NCI-H2171 (cell line): ENCODE measurements around the gene NBPF1.
"Not testable (repeated sequence)": the region's sequence is repeated elsewhere in the genome, so short reads cannot be mapped to it uniquely, and the experiment has no call there.

ENCODE experiments used
- DNase-seq: peaks from one replicate; lab custom pipeline; 2025; lab: John Stamatoyannopoulos, UW

Gene NBPF1

DNA sequence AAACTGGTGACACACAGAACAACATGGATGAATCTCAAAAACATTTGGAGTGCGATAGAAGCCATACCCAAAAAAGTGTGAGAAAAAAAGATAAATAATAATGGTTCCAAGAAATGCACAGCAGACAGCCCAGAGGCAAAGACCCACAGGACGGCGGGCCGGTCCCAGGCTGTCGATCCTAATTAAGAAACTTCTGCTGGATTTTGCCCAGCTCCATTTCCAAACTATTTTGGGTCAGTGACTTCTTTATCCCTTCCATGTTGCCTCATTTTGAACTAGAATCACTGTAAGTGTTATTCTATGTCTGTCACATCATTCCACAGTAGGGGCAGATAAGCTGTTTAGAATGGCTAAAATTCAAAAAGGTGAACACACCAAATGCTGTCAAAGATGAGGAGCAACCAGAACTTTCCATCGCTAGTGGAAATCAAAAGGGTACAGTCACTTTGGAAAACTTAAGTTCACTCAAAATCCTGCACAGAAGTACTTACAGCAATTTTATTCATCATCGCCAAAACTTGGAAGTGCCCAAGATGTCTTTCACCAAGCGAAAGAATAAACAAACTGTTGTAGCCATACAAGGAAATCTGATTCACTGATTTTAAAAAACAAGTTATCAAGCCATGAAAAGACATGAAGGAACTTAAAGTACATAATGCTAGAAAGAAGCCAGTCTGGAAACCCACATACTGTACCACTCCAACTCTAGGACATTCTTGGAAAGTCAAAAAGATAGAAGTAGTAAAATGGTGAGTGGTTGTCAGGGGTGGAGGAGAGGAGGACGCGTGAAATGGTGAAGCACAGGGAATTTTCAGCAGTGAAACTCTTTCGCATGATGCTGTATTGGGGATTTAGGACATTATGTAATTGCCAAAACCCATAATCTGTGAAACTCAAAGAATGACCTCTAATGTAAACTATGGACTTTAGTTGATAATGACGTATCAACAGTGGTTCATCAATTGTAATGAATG, 7.5 kb downstream of the NBPF1 start:
- DNase-seq: no peak

DNA sequence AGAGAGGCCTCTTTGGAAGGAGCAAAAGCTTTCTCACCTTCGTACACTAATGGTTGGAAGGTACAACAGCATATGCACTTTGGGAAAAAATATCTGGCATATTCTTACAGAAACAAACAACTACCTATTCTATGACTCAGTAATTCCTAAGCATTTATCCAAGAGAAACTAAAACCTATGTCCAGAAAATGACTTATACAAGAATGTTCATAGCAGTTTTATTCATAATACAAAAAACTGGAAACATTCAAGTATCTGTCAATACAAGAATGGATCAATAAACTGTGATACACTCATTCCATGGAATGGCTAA, 8.2 kb downstream of the NBPF1 start:
- no peak for DNase-seq

DNA sequence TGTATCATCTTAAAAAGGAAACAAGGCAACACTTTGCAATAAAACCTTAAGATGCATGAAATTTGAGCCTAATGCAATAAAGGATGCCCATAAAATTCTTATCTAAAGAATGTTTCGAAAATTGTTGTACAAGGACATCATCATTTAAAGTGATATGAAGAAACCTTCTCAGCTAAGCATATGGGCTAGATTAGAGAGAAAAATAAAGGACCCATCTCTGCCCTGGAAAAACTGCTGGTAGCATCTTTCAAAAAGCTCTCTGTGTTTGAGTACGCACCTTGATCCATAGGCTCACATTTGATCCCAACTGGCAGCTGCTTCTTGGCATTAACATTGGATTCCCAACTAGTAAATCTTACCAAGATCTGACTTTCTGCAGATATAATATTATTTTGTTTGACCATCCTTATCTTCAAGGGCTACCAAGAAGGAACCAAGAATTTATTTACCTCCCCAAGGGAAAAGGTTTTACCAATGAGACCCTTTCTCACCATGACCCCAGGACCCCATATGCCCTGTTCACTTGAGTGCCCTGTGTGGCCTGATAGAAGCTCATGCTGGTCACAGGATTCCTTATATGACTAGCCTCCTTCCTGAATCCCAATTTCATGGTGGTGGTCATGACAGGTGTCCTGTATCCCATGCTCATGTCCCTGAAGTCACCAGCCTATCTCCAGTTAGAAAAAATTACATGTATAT, 8.7 kb downstream of the NBPF1 start:
- DNase-seq: not testable (repeated sequence)

DNA sequence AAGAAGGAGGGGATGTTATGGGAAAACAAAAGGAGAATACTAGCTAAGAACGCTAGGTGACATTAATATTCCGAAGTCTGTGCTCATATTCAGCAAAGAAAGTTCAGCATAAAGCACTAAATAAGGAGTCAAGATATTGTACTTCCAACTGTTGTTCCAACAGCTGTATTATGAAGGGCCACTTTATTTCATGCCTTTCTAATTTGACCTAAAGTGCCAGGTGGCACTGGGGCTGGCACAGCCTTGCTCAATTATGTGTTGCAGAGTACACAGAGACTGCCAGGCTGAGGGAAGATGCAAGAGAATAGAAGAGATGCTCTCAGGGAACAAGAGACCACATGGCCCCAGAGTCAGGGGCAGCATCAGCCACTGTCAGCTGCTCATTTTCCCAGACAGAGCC, 9.7 kb downstream of the NBPF1 start:
- not testable (repeated sequence) for DNase-seq

DNA sequence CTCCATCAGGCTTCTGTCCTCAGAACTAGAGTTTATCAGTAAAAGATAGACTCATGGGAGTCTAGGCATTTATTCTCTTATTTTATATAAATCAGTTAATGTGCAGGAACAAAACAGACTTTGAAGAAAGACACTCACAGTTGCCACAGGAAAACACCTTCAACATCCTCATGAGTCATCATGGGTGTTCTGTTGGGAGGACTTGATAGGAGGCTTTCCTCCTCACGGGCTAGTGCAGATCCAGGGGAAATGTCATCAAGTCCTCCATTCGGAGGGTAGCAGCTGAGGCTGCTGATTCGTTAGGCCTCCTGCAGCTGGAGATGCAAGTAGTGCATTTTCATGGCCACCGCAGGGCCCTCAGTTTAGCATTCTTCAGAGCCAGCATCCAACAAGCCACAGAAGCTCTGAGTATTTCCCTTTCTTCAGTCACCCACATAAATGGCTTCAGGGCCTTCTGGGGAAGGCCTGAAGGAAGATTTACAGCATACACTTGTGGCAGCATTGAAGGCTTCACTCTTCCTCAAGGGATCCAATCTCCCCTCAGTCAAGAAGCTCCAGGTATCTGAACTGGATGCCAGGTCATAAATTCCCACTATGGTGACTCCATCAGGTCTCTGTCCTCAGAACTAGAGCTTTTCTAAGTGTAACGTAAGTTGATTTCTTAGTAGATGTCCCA, 10.9 kb downstream of the NBPF1 start:
- not testable (repeated sequence) for DNase-seq

DNA sequence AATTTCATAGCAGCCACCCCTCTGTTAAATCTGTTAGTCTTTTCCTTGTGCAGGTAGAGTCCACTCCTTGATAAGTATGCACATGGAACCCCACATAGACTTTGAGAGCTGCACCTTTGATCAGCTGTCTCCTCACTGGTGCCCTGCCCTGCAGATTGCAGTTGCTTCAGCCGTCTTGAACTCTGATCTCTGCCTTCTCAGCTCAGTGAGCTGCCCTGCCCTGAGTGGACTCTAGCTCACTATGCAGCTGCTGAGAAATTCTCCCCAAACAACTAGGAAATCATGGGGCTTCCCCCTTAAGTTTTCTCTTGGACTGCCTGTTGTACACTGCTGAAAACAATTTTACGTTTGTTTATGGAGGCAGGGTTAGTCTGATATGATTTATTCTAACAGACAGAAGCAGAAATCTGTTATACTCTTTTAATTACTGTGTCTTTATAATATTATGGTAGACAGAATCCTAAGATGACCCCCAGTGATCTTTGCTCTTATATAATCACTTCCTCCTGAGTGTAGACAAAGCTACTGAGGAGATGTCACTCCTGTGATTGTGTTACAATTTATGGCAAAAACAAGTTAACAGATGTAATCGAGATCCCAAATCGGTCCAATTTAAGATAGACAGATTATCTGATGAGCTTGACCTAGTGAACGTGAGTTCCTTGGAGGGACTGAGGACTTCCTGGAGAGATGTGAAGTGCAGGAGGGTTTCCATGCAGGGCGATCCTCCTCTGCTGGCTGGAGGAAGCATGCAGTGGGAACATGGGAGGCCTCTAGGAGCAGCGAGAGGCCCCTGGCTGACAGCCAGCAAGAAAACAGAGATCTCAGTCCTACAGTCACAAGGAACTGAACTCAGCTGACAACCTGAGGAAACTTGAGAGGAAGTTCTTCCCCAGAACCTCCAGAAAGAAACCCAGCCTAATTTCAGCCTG, 12.2 kb downstream of the NBPF1 start:
- not testable (repeated sequence) for DNase-seq

DNA sequence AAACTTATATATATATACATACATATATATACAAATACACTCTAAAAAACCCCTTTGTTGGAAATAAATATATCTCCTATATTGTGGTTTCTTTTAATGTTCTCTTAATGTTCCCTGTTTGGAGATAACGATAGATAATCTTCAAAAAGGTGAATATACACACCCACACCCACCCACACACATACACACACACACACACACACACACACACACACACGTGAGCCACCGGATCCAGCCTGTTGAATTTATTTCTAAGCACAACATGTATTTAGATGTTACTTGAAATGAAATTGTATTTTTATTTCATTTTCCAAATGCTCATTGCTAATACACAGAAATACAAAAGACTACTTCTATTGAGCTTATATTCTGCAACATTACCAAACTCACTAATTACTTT, 14.0 kb downstream of the NBPF1 start:
- not testable (repeated sequence) for DNase-seq

DNA sequence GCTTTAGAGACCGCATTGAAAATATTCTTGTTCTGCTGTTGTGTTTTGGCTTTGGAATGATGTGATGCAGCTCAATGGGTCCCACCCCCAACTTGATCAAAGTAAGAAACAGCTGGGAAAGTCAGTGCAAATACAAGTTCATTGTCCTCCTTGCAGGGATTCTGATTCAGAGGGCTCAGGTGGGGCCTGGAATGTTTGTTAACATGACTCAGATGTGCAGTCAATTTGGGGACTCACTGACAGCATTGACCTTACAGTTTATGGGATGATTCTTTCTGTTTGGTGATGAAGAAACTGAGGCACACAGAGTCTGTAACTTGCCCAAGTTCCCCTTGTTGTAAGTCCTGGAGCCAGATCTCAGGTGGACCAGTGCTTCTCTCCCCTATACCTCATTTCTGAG, 18.1 kb downstream of the NBPF1 start:
- not testable (repeated sequence) for DNase-seq

DNA sequence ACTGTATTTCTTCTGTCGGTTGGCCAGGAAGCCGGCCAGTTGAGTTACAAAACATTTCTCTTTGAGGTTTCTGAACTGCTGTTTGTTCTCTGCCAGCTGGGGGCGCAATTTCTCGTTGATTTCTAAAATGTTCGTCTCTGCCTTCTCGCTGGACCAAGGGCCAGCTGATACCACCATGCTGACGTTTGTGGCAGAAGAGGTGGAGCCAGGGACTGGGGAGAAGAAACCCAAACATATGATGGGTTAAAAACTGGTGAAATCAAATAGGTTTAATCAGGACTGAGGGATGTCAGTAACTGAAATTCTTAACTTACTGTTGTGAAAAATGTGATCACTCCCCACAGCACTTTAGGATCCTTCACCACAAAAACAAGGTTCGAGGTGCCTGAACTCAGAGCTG, 21.5 kb downstream of the NBPF1 start:
- DNase-seq: not testable (repeated sequence)

DNA sequence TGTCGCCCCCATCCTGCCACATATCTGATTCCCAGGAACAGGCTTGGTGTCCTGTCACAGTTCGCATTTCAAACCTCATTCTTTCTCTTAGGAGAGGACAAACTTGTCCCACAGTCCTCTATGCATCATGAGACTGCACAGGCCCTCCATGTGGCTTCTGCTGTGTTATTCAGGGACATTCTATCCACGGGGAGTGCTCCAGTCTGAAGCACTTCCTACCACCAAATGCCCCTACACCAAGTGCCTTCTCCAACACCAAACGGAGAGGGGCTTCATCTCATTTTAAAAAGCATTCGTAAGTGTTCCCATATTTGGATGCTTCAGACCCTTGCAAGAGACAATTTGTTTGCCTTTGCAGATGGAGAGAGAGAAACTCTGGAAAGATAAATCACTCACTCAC, 25.3 kb downstream of the NBPF1 start:
- not testable (repeated sequence) for DNase-seq

DNA sequence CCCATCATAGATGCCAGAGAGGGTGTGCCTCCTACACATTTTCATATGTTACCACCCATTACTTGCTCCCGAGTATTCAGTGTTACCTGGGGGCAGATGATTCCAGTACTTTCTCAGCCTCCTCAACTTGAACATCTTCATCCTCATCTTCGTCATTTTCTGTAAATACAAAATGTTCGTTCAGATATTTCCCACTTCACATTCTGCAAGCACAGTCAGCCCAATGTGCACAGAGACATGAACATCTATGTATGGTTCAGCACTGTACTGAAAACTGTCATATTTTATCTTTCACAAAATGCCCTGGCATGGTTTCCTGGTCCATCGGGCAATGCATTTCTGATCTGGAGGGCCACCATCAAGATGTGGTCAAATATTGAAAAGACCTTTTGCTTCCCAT, 25.7 kb downstream of the NBPF1 start:
- not testable (repeated sequence) for DNase-seq

DNA sequence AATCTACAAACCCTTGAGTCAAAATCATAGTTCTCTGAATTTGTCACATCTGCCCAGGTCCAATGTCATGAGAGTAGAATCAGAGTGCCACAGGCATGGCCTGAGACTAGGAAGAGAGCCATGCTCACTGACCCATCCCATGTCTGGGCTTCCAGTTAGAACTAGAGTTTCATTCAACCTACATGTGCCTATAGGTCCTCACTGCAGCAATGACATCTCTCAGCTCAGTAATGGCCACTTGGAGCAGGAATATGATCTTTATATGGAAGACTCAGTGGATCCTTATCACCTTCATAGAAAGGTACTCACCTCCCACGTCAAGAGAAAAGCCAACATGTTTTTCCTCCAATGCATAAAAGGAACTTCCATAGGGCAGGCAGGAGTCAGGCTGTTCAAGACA, 48.0 kb downstream of the NBPF1 start:
- not testable (repeated sequence) for DNase-seq

DNA sequence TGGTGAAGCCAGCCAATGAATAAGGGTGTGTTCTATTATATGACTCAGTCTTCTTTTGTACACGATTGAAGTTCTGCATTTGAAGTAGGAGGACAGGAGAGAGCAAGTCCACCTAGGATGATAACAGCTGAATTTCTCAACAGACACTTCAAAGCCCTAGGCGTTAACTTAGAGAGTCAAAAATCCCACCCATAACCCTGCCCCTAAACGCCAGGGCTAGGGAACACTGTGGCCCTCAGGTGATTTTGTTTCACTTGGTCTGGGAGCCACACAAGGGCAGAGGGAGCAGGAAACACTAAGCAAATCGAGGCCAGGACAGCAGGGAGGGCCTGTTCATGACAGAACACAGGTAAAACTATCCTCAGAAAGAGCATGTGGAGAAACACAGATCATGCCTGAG, 52.3 kb downstream of the NBPF1 start:
- DNase-seq: not testable (repeated sequence)

DNA sequence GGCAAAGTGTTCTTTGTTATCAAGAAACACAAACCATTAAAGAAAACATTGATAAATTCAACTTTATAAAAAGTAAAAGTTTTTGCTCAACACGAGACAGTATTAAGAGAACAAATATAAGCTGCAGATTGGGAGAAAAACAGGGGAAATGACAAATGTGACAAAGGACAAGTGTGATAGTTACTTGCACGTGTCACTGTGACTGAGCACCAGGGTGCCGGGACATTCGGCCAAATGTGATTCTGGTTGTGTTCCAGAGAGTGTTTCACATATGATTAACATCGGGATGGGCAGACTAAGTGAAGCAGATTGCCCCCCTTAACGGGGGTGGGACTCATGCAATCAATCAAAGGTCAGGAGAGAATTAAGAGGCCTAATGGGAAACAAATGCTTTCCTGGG, 52.9 kb downstream of the NBPF1 start:
- DNase-seq: not testable (repeated sequence)

DNA sequence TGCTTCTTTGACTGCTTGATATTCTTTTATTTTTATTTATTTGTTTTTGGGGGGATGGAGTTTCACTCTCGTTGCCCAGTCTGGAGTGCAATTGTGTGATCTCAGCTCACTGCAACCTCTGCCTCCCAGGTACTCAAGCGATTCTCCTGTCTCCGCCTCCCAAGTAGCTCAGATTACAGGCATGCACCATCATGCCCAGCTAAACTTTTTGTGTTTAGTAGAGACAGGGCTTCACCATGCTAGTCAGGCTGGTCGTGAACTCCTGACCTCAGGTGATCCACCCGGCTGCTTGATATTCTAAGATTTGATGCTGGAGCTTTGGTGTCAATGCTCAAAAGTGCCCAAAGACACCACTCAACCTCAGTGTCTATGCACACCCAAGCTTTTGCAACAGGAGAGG, 53.7 kb downstream of the NBPF1 start:
- DNase-seq: not testable (repeated sequence)

DNA sequence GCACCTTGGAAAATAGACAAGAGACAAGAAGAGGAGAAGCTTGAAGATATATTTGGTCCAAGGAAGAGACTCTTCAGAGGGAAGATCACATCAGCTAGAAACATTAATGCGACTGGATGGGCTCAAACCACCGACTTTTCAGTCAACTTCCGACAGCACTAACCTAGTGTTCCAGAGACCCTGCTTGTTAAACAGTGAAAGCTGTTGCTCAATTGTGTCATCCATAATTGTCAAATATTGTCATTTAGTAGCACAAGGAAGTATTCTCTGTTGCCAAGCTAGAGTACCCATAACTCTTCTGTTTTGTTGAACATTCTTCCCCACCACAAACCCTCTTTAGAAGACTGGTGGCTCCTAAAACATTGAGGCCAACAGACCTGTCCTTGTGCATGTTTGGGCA, 56.3 kb downstream of the NBPF1 start:
- not testable (repeated sequence) for DNase-seq

DNA sequence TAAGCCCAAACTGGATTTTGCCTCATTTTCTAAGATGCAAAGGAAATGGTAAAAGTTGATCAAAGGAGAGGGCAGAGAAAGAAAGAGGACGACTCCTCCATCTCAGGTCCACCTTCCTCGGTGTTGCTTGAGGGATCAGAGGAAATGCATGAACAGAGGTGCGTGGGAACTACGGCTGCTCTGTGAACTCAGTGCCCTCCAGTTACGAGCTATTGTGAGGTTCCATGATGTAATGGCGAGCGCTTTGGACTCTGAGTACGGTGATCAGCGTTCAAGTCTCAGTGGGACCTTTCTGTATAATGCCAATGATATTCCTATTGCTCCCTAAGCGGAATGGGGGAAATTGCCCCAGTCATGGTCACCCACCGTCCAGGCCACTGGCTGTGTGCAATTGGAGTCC, 60.1 kb downstream of the NBPF1 start:
- DNase-seq: not testable (repeated sequence)

DNA sequence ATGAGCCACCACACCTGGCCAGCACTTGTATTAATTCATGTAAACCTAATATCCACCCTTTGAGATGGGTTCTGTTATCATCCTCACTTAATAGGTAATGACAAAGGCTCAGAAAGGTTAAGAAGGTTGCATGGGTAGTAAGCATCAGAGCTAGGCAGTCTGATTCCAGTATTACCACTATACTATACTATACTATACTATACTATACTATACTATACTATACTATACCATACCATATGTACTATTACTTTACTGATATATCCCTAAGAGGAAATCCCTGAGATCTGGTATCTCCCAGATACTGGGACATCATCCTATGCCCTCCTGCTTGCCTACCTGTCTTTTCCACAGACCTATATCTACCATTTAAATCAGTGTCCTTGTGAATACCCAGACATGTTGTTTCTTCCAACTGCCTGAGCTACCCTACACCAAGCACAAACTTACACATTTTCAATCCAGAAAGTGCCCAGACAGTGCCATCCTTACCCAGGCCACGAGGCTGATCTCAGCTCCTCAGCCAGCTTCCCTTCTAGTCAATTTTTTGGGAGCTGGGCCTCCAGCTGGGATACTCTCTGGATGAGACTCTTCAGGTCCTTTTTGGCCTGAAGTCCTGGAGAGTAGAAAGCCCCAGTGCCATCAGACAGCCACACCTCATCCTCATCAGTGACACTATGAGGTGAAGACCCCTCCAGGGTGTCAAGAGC, 63.0 kb downstream of the NBPF1 start:
- DNase-seq: not testable (repeated sequence)

DNA sequence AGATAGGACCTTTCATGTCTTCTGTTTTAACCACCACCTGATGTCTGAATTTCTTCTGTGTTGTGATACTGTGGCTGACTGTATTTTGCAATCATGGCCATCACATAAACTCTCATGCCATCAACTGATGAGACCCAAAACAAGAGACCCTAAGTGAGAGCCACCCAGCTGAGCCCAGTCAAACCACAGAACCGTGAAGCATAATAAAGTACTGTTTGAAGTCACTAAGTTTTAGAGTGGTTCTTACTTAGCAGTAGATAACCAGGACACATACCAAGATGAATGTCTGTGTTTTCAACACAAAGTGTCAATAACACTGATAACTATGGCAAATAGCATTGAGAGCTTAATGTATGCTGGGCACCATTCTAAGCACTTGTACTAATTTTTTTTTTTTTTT, 63.8 kb downstream of the NBPF1 start:
- not testable (repeated sequence) for DNase-seq

DNA sequence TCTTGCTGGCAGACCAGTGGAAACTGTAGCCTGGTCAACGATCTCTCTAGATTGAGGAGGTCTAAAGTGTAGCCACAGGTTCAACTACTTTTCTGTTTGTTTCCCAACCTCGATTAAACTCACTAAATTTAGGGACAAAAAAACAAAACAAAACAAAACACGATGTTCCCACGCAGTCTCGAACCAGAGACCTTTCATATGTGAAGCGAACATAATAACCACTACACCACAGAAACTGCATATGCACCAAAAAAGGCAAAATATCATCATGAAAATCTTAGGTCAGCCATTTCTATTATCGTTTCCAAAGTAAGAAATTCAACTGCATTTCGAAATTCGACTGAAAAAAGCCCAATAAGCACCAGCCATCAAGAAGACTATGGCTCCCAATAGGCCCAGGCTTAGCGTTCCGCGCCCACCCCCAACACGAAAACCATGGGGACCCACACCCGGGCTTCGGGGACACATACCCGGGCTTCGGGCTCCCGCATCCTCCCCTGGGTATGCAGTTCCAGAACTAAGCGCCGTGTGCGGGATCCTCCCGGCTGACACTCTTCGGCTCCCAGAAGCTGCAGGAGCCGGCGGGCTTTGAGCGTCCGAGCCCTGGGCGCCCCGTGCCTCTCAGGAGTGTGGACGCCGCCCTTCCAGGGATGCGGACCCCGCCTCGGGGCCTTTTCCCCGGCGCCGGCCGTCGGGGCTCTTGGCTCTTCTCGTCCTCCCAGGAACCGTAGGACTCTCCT, 65.7 kb downstream of the NBPF1 start:
- DNase-seq: not testable (repeated sequence)
